B cell (primary cell): Measurements from ENCODE around the gene SERPINB1.

Experiments used
- EZH2 ChIP-seq: IDR thresholded peaks from 2 replicates; pipeline ENCODE4 v1.6.1; 2012; ENCODE audit warnings: borderline replicate concordance, low read depth, mild to moderate bottlenecking, moderate library complexity, low read length; ENCODE audit not compliant: insufficient read depth, poor library complexity, severe bottlenecking
- TF ChIP-seq, protein P1 (sequence below): fragments of 200-600 bp; IDR thresholded peaks from one replicate; pipeline ENCODE4 v1.8.0; 2022; ENCODE audit warnings: antibody characterized with exemption, mild to moderate bottlenecking

DNA sequence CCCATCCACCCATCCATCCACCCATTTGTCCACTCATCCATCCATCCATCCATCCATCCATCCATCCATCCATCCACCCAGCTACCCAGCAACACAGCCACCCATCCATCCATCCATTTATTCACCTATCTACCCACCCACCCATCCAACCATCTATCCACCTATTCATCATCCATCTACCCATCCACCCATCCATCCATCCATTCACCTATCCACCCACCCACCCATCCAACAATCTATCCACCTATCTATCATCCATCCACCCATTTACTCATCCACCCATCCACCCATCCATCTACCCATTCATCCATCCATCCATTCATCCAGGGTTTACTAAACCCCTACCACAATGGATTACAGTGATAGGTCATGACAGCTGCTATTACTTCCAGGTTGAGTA, 7.4 kb downstream of the SERPINB1 start:
- TF ChIP-seq, protein P1, sequence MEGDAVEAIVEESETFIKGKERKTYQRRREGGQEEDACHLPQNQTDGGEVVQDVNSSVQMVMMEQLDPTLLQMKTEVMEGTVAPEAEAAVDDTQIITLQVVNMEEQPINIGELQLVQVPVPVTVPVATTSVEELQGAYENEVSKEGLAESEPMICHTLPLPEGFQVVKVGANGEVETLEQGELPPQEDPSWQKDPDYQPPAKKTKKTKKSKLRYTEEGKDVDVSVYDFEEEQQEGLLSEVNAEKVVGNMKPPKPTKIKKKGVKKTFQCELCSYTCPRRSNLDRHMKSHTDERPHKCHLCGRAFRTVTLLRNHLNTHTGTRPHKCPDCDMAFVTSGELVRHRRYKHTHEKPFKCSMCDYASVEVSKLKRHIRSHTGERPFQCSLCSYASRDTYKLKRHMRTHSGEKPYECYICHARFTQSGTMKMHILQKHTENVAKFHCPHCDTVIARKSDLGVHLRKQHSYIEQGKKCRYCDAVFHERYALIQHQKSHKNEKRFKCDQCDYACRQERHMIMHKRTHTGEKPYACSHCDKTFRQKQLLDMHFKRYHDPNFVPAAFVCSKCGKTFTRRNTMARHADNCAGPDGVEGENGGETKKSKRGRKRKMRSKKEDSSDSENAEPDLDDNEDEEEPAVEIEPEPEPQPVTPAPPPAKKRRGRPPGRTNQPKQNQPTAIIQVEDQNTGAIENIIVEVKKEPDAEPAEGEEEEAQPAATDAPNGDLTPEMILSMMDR = no peak
- no peak for TF ChIP-seq EZH2
